Endothelial cell of umbilical vein (primary cell): ENCODE data around the gene EPSTI1. TPM values are rescaled to one million over a fixed set of nuclear protein-coding genes. Genes with fewer than 3 reads are reported as not detected.

Source experiments
- BruUV-seq: library from RNA; stranded (reverse); fragments of 400-500 nt; replicated peaks from 2 replicates; lab custom pipeline; 2021; lab: Mats Ljungman, UMichigan
- CTCF ChIA-PET: fragments of 300-600, 350-600 bp; sonication (Branson Sonifier 250); formaldehyde crosslinking; loops from one replicate; lab custom pipeline; 2021; ENCODE audit warnings: antibody characterized with exemption, inconsistent platforms; lab: Charles Lee
- POLR2A ChIA-PET: fragments of 300-600, 350-600 bp; sonication (Branson Sonifier 250); formaldehyde crosslinking; loops from one replicate; lab custom pipeline; 2021; ENCODE audit warnings: antibody characterized with exemption, inconsistent platforms; lab: Charles Lee
- DNase-seq: peaks from one replicate; pipeline ENCODE4 v3.0.0-alpha.2; 2011; ENCODE audit warnings: low read depth, low spot score
- FAIRE-seq: peaks from 2 replicates; lab custom pipeline; 2011; peaks lifted over from hg19 to GRCh38; lab: Jason Lieb, UNC
- H2AFZ ChIP-seq: 2 replicates; pipeline ENCODE4 v1.6.0; 2012; ENCODE audit warnings: low read depth, low read length, control low read depth, inconsistent platforms
- H3K27ac ChIP-seq: 2 replicates; pipeline ENCODE4 v1.5.1; 2011; ENCODE audit warnings: low read depth, mild to moderate bottlenecking, control low read depth, low read length, moderate library complexity; ENCODE audit not compliant: insufficient read depth
- H3K27me3 ChIP-seq, 2 experiments: 2 replicates each; pipeline versions ENCODE4 v1.6.0 to v1.6.1; 2011; ENCODE audit warnings: low read length in 2 of 2, mixed read lengths in 1 of 2; ENCODE audit not compliant: control insufficient read depth in 2 of 2, insufficient read depth in 2 of 2
- H3K36me3 ChIP-seq, 2 experiments: 2 replicates in 1 of 2; 3 replicates in 1 of 2; pipeline ENCODE4 v1.5.1; 2011; ENCODE audit warnings: low read length in 2 of 2, mild to moderate bottlenecking in 1 of 2, moderate library complexity in 1 of 2; ENCODE audit not compliant: control insufficient read depth in 2 of 2, insufficient read depth in 2 of 2; ENCODE audit errors: extremely low read depth in 1 of 2
- H3K4me1 ChIP-seq: 3 replicates; pipeline ENCODE4 v1.5.1; 2011; ENCODE audit warnings: mild to moderate bottlenecking, low read length; ENCODE audit not compliant: control insufficient read depth, insufficient read depth; ENCODE audit errors: extremely low read depth
- H3K4me2 ChIP-seq: 2 replicates; pipeline ENCODE4 v1.6.1; 2011; ENCODE audit warnings: low read length, control low read depth, mixed read lengths; ENCODE audit not compliant: insufficient read depth
- H3K4me3 ChIP-seq, 3 experiments: fragments of 200-600 bp in 1 of 3; sonication (generic), shearing (Covaris generic) in 1 of 3; replicated peaks in 1 of 3; 2 replicates each; pipeline ENCODE4 v1.5.1; 2011 to 2016; ENCODE audit warnings: control low read depth in 3 of 3, low read length in 3 of 3, mild to moderate bottlenecking in 2 of 3, inconsistent platforms in 1 of 3, low read depth in 1 of 3, moderate library complexity in 1 of 3; ENCODE audit not compliant: insufficient read depth in 1 of 3
- H3K79me2 ChIP-seq: 2 replicates; pipeline ENCODE4 v1.6.0; 2012; ENCODE audit warnings: low read length, inconsistent platforms; ENCODE audit not compliant: control insufficient read depth, insufficient read depth
- H3K9ac ChIP-seq: replicated peaks from 2 replicates; pipeline ENCODE3; 2011; ENCODE audit warnings: low read length, control low read depth; ENCODE audit not compliant: insufficient read depth; ENCODE audit errors: extremely low read depth
- H3K9me1 ChIP-seq: replicated peaks from 3 replicates; pipeline ENCODE4 v1.6.0; 2011; ENCODE audit warnings: mild to moderate bottlenecking, low read length; ENCODE audit not compliant: control insufficient read depth, insufficient read depth; ENCODE audit errors: extremely low read depth
- H3K9me3 ChIP-seq: replicated peaks from 2 replicates; pipeline ENCODE4 v1.5.1; 2012; ENCODE audit warnings: low read length, inconsistent platforms; ENCODE audit not compliant: control insufficient read depth, insufficient read depth
- H4K20me1 ChIP-seq: replicated peaks from 2 replicates; pipeline ENCODE3; 2011; ENCODE audit warnings: mild to moderate bottlenecking, low read length; ENCODE audit not compliant: control insufficient read depth, insufficient read depth; ENCODE audit errors: extremely low read depth
- CTCF ChIP-seq, 2 donors: IDR thresholded peaks; 1 replicate in 1 of 2; 2 replicates in 1 of 2; pipeline ENCODE4 v1.5.1; 2011; ENCODE audit warnings: low read length in 2 of 2, mild to moderate bottlenecking in 2 of 2, moderate library complexity in 2 of 2, control low read depth in 1 of 2, inconsistent platforms in 1 of 2, low read depth in 1 of 2; ENCODE audit not compliant: insufficient read depth in 1 of 2; ENCODE audit errors: extremely low read depth in 1 of 2
- EZH2 ChIP-seq: IDR thresholded peaks from 2 replicates; pipeline ENCODE4 v1.6.1; 2012; ENCODE audit warnings: borderline replicate concordance, low read depth, mild to moderate bottlenecking, moderate library complexity, low read length, inconsistent platforms; ENCODE audit not compliant: severe bottlenecking
- FOS ChIP-seq: IDR thresholded peaks from 2 replicates; pipeline ENCODE4 v1.6.1; 2011; ENCODE audit warnings: mild to moderate bottlenecking, low read length, moderate library complexity, borderline replicate concordance; ENCODE audit not compliant: insufficient read depth
- GATA2 ChIP-seq: IDR thresholded peaks from 2 replicates; pipeline ENCODE4 v1.7.0; 2011; ENCODE audit warnings: low read depth, mild to moderate bottlenecking, moderate library complexity, mixed read lengths, low read length; ENCODE audit not compliant: insufficient read length, insufficient read depth
- JUN ChIP-seq: IDR thresholded peaks from 2 replicates; pipeline ENCODE4 v1.6.1; 2011; ENCODE audit warnings: borderline replicate concordance, low read depth; ENCODE audit not compliant: insufficient read length, insufficient read depth
- MAX ChIP-seq: IDR thresholded peaks from 2 replicates; pipeline ENCODE4 v1.6.1; 2011; ENCODE audit not compliant: insufficient read depth, insufficient read length
- MYC ChIP-seq: IDR thresholded peaks from one replicate; pipeline ENCODE4 v1.6.1; 2011; ENCODE audit warnings: mild to moderate bottlenecking, low read depth, low read length
- POLR2A ChIP-seq: IDR thresholded peaks from 2 replicates; pipeline ENCODE4 v1.6.1; 2012; ENCODE audit warnings: low read depth, mild to moderate bottlenecking, control low read depth, low read length
- POLR2AphosphoS5 ChIP-seq: IDR thresholded peaks from 2 replicates; pipeline ENCODE4 v1.6.1; 2012; ENCODE audit warnings: low read depth, mild to moderate bottlenecking, control low read depth, low read length, moderate library complexity; ENCODE audit not compliant: insufficient read depth
- dilution Hi-C: fragments of 300-500 bp; cut with MboI; formaldehyde crosslinking; loops from one replicate; pipeline ENCODE4 v1.15.0; 2019; ENCODE audit warnings: low sequenced_read_pairs; ENCODE audit not compliant: extremely low pct_ligation_motif_present
- intact Hi-C: fragments of 100-400 bp; cut with micrococcal nuclease; formaldehyde crosslinking; loops from one replicate; pipeline ENCODE4 v1.10.0; 2022
- polyA plus RNA-seq, 4 experiments: library from polyadenylated mRNA; depleted of rRNA in 3 of 4; stranded (reverse) in 3 of 4; unstranded in 1 of 4; fragments of >200 nt; gene quantifications; 2 replicates each; pipeline versions ENCODE4 v1.2.1 to v1.2.3, GENCODE V29; 2011 to 2012; ENCODE audit warnings: missing spikeins in 1 of 4
- total RNA-seq: library from RNA; stranded (reverse); gene quantifications from 2 replicates; pipeline ENCODE4 v1.2.3, GENCODE V29; 2021

The EPSTI1 gene
- total and polyA plus RNA-seq, 2 donors (not counting 3 experiments of a cell fraction or from before 2014, with no cell fraction given): 0.77 to 3.1 TPM

- Histone ChIP-seq H3K36me3 (no peaks in the 10 kb centered on the region), H3K27me3 (peaks cover 0 to 2% of the 10 kb centered on the region in 2 experiments), H3K4me2 (no peak overlapping the region), H3K9me1 (no peaks in the 10 kb centered on the region), H3K27ac (no peak overlapping the region), H3K79me2 (no peaks in the 10 kb centered on the region), H3K9me3 (no peaks in the 10 kb centered on the region), H4K20me1 (no peaks in the 10 kb centered on the region), H3K9ac (no peak overlapping the region), H3K4me3 (no peak overlapping the region), H3K4me1 (no peaks in the 10 kb centered on the region), H2AFZ (no peak overlapping the region)
- ChIA-PET CTCF (no interaction called here), POLR2A (no interaction called here)
- no TSS peak for BruUV-seq
- TF ChIP-seq EZH2: no peak
- TF ChIP-seq MYC: no peak
- no peak for TF ChIP-seq MAX
- no peak for TF ChIP-seq GATA2
- TF ChIP-seq POLR2A: no peak
- TF ChIP-seq CTCF (IDR thresholded peaks at IDR 0.05; ENCODE audit: extremely low read depth in 1 of 2, insufficient read depth in 1 of 2, low read depth in 1 of 2, low read length in 2 of 2): no peak
- TF ChIP-seq FOS: no peak
- no peak for TF ChIP-seq JUN
- no peak for TF ChIP-seq POLR2AphosphoS5
- intact Hi-C loops (no loop called here), dilution Hi-C loops (no loop called here)
- DNase-seq (no peak), FAIRE-seq (no peak)
Observed at GRCh38 chr13:42950181-42950580, 41.9 kb downstream of the EPSTI1 start.
